Adrenal gland (tissue), 5 donors: ENCODE measurements around the gene LKAAEAR1.

Experiments used
- POLR2A ChIP-seq, 2 donors: fragments of 450-650 bp; IDR thresholded peaks; one replicate each; pipeline ENCODE4 v1.6.1; 2017; ENCODE audit warnings: antibody characterized with exemption in 2 of 2, mild to moderate bottlenecking in 2 of 2, moderate library complexity in 1 of 2
- TF ChIP-seq, protein P1 (sequence below), 6 experiments: fragments of 450-650 bp in 4 of 6; fragments of 200-600 bp in 2 of 6; sonication (generic) in 1 of 6; IDR thresholded peaks; 1 replicate in 5 of 6; 2 replicates in 1 of 6; pipeline versions ENCODE4 v1.5.1 to v1.8.0; 2016 to 2021; ENCODE audit warnings: antibody characterized with exemption in 6 of 6, mild to moderate bottlenecking in 2 of 6, moderate library complexity in 1 of 6
- donor health status: DM: no; HTN: no; CAD: no.

DNA sequence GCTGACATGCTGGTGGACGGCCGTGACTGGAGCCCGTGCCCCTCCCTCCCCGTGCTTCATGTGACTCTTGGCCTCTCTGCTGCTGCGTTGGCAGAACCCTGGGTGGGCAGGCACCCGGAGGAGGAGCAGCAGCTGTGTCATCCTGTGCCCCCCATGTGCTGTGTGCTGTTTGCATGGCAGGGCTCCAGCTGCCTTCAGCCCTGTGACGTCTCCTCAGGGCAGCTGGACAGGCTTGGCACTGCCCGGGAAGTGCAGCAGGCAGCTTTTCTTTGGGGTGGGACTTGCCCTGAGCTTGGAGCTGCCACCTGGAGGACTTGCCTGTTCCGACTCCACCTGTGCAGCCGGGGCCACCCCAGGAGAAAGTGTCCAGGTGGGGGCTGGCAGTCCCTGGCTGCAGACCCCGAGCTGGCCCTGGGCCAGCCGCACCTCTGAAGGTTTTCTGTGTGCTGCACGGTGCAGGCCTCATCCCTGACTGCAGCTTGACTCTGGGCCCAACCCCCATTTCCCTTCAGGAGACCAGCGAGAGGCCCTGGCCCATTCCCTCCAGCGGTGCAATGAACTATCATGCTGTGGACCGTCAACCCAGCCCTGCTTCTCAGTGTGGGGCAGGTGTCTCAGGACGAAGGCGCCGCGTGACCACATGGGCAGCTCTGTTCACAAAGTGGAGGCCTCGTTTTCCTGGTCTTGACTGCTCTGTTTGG, 15.0 kb upstream of the LKAAEAR1 start:
- no peak for TF ChIP-seq POLR2A (IDR thresholded peaks at IDR 0.05)
- TF ChIP-seq, protein P1, sequence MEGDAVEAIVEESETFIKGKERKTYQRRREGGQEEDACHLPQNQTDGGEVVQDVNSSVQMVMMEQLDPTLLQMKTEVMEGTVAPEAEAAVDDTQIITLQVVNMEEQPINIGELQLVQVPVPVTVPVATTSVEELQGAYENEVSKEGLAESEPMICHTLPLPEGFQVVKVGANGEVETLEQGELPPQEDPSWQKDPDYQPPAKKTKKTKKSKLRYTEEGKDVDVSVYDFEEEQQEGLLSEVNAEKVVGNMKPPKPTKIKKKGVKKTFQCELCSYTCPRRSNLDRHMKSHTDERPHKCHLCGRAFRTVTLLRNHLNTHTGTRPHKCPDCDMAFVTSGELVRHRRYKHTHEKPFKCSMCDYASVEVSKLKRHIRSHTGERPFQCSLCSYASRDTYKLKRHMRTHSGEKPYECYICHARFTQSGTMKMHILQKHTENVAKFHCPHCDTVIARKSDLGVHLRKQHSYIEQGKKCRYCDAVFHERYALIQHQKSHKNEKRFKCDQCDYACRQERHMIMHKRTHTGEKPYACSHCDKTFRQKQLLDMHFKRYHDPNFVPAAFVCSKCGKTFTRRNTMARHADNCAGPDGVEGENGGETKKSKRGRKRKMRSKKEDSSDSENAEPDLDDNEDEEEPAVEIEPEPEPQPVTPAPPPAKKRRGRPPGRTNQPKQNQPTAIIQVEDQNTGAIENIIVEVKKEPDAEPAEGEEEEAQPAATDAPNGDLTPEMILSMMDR (IDR thresholded peaks at IDR 0.05) = no peak
